Suprapubic skin (tissue), 4 donors: ENCODE measurements around the gene MPPE1.

Experiments
- EP300 ChIP-seq: sonication (generic); formaldehyde crosslinking; IDR thresholded peaks from one replicate; pipeline ENCODE4 v1.6.1; 2017; ENCODE audit warnings: antibody characterized with exemption
- POLR2A ChIP-seq, 2 donors: fragments of 450-650 bp; IDR thresholded peaks; one replicate each; pipeline ENCODE4 v1.6.1; 2017; ENCODE audit warnings: antibody characterized with exemption in 2 of 2, mild to moderate bottlenecking in 2 of 2, moderate library complexity in 2 of 2
- POLR2AphosphoS5 ChIP-seq, 3 donors: sonication (generic); formaldehyde crosslinking; IDR thresholded peaks; one replicate each; pipeline ENCODE4 v1.6.1; 2017; ENCODE audit warnings: antibody characterized with exemption in 3 of 3
- TF ChIP-seq, protein P1 (sequence below), 2 donors: fragments of 200-600 bp in 1 of 2; fragments of 450-650 bp in 1 of 2; sonication (generic) in 1 of 2; IDR thresholded peaks; one replicate each; pipeline ENCODE4 v1.5.1; 2016 to 2019; ENCODE audit warnings: antibody characterized with exemption in 2 of 2, mild to moderate bottlenecking in 1 of 2, moderate library complexity in 1 of 2

DNA sequence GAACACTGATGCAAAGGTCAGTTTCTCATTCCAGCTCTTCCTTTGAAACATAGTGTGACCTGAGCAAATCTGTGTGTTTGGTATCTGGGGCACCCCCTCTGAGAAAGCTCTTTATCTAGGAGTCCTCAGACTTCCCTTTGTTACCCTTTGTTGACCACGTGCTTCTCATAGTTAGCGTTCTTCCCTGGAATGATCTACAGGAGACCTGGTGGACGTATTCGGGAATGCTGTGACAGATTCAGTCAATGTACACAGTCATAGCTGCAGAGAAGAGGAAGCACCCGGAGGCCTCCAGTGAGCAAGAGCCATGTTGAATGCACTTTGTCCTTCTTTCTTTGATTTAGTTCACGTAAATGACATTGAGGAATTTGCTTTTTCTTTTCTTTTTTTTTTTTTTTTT, 67.6 kb downstream of the MPPE1 start:
- no peak for TF ChIP-seq EP300
- TF ChIP-seq, protein P1, sequence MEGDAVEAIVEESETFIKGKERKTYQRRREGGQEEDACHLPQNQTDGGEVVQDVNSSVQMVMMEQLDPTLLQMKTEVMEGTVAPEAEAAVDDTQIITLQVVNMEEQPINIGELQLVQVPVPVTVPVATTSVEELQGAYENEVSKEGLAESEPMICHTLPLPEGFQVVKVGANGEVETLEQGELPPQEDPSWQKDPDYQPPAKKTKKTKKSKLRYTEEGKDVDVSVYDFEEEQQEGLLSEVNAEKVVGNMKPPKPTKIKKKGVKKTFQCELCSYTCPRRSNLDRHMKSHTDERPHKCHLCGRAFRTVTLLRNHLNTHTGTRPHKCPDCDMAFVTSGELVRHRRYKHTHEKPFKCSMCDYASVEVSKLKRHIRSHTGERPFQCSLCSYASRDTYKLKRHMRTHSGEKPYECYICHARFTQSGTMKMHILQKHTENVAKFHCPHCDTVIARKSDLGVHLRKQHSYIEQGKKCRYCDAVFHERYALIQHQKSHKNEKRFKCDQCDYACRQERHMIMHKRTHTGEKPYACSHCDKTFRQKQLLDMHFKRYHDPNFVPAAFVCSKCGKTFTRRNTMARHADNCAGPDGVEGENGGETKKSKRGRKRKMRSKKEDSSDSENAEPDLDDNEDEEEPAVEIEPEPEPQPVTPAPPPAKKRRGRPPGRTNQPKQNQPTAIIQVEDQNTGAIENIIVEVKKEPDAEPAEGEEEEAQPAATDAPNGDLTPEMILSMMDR (IDR thresholded peaks at IDR 0.05), result no peak
- no peak for TF ChIP-seq POLR2A (IDR thresholded peaks at IDR 0.05)
- no peak for TF ChIP-seq POLR2AphosphoS5 (IDR thresholded peaks at IDR 0.05)
